ENCODE measurements around the gene PRG2.

Gene PRG2

GRCh38 chr11:57394203-57394965 lies 3.9 kb upstream of the PRG2 start:
- DNase-seq, result no peak

- DNase-seq, result no peak
Observed at GRCh38 chr11:57392763-57393105, 2.3 kb upstream of the PRG2 start.

DNA sequence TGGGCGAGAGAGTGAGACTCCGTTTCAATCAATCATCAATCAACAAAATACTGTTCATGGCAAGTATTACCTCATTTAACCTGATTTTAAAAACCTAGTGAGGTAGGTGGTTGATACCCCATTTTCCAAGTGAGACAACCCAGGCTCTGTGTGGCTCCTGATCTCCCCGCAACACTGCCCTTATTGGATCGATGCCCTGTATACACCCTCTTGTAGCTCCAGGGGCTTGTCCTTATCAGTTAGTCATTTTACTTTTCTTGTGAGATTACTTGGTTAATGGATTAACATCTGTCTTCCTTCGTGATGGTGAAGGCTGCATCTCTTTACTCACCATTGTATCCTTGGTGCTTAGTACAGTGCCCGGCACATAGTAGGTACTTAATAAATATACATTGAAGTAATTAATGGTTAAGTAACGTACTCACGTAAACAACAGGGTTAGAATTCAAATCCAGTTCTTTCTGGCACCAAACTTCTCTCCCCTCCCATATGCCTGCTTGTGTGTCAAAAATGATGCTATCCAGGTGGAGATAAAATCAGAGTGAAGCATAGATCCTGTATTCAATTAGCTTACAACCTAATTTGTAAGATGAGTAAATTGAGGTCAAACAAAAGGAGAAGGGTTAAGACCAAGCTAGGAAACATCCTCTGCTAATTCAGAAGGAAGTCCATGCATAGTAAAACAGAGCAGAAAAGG lies 1.8 kb upstream of the PRG2 start:
- DNase-seq, result no peak

DNA sequence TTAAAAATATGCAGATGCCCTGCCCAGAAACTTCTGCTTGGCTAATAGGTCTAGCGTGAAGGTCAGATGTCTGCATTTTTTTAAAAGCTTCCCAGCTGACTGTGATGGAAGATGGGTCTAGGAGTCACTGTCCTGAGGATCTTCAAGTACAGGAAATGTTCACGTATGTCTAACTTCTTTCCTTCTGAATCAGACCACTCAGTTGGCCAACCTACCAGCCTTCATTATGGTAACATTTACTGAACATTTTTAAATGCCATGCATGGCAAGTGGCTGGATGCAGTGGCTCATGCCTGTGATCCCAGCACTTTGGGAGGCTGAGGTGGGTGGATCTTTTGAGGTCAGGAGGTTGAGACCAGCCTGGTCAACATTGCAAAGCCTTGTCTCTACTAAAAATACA lies 1.1 kb upstream of the PRG2 start:
- DNase-seq, result no peak

- no peak for DNase-seq
Observed at GRCh38 chr11:57391111-57391510, 661 bp upstream of the PRG2 start.

- DNase-seq, result no peak
Observed at GRCh38 chr11:57387289-57388030, 3.0 kb downstream of the PRG2 start.

DNA sequence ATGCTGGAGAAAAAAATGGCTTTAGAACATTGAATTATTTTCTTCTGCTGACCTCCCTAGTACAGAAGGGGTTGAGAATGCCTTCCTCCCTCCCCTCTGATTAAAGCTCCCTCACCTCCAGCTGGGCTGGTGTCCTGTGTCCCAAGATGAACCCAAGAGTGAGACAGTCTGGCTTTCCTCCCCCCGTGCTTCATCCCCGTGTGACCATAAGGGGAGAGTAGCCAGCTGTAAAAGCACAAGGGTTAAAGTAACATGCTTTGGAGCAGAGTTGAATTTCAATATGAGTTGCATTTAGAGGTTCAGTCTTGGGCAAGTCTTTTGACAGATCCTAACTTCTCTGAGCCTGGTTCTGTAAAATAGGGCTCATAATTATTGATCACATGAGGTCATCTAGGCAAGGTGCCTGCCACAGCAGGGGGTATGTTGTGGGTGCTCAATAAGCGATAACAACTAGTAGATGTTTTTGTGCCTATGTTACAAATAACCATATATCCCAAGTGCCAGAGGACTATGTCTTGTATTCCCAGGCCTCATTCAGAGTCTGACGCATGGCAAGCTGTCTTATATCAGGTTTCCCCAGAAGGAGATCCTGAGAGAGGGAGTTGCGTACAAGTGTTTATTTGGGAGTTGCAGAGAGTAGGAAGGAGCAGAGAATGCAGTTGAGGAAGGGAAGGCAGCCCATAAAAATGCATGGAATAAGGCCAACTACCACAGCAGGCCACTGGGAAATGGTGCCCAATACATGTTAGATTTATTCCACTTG lies 4.1 kb downstream of the PRG2 start:
- no peak for DNase-seq

DNA sequence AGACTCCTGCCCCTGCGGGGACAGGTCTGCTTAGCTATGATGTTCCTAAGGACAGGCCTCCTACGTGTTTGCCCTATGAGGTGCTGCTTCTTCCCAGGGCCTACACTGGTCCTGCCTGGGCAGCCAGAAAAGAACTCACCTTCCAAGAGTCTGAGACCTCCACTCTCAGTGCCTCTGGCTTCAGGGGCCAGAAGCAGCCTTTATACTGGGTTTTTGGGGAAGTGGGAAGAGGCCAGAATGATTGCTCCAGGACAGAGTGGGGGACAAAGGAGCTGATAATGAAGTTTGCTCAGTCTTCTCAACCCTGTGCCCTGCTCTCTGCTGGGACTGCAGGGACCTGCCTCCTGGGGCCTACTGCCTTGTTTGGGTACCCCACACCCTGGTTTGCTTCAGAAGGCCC lies 9.5 kb downstream of the PRG2 start, which contains the start of gene PRG3:
TSS of gene PRG3 (minus strand) at position 176 of the 400 bp plus-strand sequence. CDS start 442 bp downstream, outside the sequence.
- DNase-seq, result no peak

DNA sequence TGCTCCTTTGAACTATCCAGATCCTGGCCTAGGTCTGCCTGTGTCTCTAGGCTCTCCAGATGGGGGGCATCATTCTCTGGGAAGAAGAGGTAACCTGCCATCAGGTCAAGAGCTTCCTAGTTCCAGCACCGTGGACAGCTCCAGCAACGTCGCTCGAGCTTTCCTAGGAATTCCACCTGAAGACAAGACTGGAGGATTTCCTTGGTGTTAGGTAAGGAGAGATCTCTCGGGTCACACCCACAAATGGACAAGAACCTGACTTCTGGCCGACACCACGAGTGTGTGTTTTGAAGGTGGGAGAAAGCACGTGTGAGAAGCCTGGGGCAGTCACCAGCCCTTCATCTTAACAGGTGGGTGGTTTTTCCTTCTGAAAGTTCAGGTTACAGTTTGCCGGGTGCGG lies 10.7 kb downstream of the PRG2 start:
- DNase-seq, result no peak

GRCh38 chr11:57378186-57378585 lies 12.3 kb downstream of the PRG2 start:
- DNase-seq, result no peak

DNA sequence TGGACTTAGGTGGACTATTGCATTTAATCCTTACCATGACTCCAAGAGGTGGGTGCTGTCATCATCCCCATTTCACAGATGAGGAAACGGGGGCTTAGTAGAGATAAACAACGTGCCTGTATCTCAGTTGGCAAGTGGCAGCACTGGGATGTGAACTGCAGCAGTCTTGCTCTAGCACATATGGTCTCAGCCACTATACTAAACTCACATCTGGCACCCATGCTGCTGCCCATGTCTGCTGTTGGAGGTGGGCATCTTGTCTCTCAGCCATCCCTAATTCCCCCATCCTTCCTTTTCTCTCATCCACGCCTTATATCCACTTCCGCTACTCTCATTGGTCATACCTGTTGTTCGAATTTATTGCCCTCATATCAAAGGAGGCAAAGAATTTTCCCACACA lies 13.3 kb downstream of the PRG2 start:
- DNase-seq, result no peak

DNA sequence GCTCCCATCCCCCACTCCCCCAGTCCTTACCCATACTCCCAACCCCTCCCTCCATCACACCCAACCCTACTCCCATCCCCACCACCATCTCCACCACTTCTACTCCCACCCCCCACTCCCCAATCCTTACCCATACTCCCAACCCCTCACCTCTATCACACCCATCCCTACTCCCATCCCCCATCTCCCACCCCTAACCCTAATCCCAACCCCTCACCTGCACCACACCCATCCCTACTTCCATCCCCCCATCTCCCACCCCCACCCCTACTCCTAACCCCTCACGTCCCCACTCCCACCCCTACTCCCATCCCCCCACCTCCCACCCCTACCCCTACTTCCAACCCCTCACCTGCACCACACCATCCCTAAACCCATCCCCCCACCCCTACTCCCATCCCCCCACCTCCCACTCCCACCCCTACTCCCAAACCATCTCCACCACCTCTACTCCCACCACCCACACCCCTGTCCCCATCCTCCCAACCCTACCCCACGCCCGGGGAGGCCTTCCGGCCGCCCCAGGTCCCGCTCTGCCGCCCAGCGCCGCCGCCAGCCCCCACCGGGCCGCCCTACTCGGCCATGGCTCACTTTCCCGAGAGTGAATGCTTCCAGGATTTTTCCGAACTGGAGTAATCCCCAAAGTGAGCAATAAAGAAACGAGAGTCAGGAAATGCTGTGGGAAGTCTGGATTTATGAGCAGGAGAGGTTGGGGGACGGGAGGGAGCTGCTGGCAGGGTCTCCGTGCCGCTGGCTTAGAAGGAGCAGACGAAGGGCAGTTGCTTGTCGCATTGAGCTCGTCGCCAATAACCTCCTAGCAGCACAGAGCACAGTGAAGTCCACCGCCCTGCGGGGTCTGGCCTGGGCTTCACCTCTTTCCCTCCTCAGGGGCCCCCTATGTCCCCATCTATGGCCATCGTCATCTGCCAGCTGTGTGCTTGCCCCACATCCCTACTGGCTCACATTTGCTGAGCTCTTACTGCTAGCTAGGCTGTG lies 14.1 kb downstream of the PRG2 start:
- DNase-seq, result no peak

DNA sequence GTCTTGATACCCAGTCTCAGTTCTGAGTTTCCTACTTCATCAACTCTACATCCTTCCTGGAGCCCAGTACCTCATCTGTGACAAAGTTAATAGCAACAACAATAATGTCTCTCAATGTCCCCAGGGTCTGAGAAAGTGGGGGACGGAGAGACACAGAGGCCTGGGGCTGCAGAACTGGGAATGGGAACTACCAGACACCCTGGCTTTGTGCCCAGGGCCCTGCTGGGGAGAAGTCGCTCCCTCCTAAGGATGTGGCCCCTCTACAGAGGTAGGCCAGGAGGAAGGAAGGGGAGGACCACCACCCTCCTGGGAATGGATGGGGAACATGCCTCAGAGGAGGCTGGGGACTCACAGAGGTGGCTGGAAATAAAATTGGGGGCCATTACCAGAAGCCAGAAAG lies 15.0 kb downstream of the PRG2 start:
- DNase-seq, result no peak

DNA sequence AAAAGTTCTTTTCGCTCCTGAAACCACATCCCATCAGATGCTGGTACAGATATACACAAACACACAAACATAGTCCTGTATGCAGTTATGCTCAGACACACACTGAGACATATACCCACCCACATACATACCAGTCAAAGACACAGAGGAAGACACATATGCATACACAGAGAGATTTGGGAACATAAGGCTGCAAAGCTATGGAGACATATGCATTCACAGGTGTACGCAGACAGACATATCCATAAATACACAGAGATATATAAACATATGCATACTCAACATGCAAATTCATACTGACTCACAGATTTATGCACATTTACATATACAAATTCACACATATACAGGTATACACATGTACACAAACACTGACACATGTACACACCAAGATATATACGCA lies 15.5 kb downstream of the PRG2 start:
- DNase-seq, result no peak

GRCh38 chr11:57373146-57373545 lies 17.3 kb downstream of the PRG2 start:
- no peak for DNase-seq

GRCh38 chr11:57370941-57371340 lies 19.5 kb downstream of the PRG2 start:
- DNase-seq, result no peak

GRCh38 chr11:57370251-57370650 lies 20.2 kb downstream of the PRG2 start:
- no peak for DNase-seq

DNA sequence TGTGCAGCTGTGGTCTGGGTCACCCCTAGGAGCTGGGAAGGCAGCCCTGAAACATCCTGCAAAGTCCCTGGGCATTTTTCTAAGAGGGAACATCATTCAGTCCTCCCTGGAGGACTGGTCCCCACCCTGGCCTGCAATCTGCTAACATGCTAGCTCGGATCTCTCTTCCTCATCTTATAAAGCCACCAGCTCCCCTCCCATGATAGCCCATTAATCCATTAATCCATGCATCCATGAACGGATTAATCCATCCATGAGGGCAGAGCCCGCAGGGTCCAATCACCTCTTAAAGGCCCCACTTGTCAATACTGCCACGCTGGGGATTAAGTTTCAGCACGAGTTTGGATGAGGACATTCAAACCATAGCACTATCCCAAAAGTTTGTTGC lies 21.6 kb downstream of the PRG2 start:
- no peak for DNase-seq

- DNase-seq, result no peak
Observed at GRCh38 chr11:57368106-57368844, 22.2 kb downstream of the PRG2 start.

GRCh38 chr11:57364851-57365660 lies 25.4 kb downstream of the PRG2 start:
- DNase-seq, result no peak
